ENCODE measurements around the gene IL10RB. TPM values are rescaled to one million over a fixed set of nuclear protein-coding genes. Genes with fewer than 3 reads are reported as not detected.

The IL10RB gene
- total and polyA plus RNA-seq, 4 donors: 26.7 to 89.1 (median 42.9) TPM

GRCh38 chr21:33255404-33255803, 10.8 kb upstream of the IL10RB start:
- 42 to 94% methylated on average over 1 of the region's 1 CpG for WGBS, 2 donors
- no peak for ATAC-seq (ENCODE audit: insufficient read depth, low FRiP score)
- Histone ChIP-seq H3K9me3 (ENCODE audit: control insufficient read depth in 4 of 4, insufficient read depth in 3 of 4, low read length in 3 of 4) (no peaks in the 10 kb centered on the region), H3K9ac (ENCODE audit: insufficient read depth in 1 of 2, low read length in 2 of 2) (no peak overlapping the region), H3K36me3 (ENCODE audit: control insufficient read depth in 4 of 4, insufficient read depth in 4 of 4, low read length in 4 of 4) (peaks cover 16 to 33% (median 20%) of the 10 kb centered on the region in 4 donors), H3K4me1 (ENCODE audit: control insufficient read depth in 5 of 5, insufficient read depth in 5 of 5, low read length in 5 of 5) (no peaks in the 10 kb centered on the region), H3K4me3 (no peak overlapping the region), H3K27me3 (ENCODE audit: control insufficient read depth in 3 of 3, insufficient read depth in 3 of 3, low read length in 2 of 3) (no peaks in the 10 kb centered on the region), H3K27ac (ENCODE audit: low read depth in 1 of 2, low read length in 1 of 2) (no peak overlapping the region)
- DNase-seq: no peak
- TF ChIP-seq, protein P1, sequence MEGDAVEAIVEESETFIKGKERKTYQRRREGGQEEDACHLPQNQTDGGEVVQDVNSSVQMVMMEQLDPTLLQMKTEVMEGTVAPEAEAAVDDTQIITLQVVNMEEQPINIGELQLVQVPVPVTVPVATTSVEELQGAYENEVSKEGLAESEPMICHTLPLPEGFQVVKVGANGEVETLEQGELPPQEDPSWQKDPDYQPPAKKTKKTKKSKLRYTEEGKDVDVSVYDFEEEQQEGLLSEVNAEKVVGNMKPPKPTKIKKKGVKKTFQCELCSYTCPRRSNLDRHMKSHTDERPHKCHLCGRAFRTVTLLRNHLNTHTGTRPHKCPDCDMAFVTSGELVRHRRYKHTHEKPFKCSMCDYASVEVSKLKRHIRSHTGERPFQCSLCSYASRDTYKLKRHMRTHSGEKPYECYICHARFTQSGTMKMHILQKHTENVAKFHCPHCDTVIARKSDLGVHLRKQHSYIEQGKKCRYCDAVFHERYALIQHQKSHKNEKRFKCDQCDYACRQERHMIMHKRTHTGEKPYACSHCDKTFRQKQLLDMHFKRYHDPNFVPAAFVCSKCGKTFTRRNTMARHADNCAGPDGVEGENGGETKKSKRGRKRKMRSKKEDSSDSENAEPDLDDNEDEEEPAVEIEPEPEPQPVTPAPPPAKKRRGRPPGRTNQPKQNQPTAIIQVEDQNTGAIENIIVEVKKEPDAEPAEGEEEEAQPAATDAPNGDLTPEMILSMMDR (IDR thresholded peaks at IDR 0.05; ENCODE audit: control extremely low read depth, extremely low read depth): no peak

DNA sequence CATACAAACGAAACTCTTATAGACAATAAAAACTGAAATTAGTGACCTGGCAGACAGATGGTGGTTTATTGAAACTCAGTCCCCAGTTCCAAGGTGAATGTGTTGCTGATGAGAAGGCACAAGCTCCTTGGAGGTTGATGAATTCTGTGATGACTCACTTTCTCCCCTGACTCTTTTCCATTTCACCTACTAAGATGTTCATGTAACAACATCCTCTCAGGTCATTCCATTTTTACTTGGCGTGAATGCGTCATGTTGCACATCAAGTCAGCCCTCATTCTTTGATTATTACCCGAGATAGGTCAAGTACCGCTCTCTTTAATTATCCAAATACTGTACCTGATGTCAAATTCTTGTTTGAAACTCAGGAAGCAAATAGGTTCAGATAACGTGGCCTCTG, 10.1 kb upstream of the IL10RB start:
- no peaks in the 10 kb centered on the region for H3K9me3 ChIP-seq (ENCODE audit: control insufficient read depth in 4 of 4, insufficient read depth in 3 of 4, low read length in 3 of 4)
- no peaks in the 10 kb centered on the region for H3K27me3 ChIP-seq (ENCODE audit: control insufficient read depth in 3 of 3, insufficient read depth in 3 of 3, low read length in 2 of 3)
- H3K4me3 ChIP-seq: no peak overlapping the region
- 82 to 89% methylated on average over 6 of the region's 6 CpGs for WGBS, 2 donors
- H3K4me1 ChIP-seq (ENCODE audit: control insufficient read depth in 5 of 5, insufficient read depth in 5 of 5, low read length in 5 of 5): no peaks in the 10 kb centered on the region
- H3K27ac ChIP-seq (ENCODE audit: low read depth in 1 of 2, low read length in 1 of 2): no peak overlapping the region
- H3K9ac ChIP-seq (ENCODE audit: insufficient read depth in 1 of 2, low read length in 2 of 2): no peak overlapping the region
- no peak for ATAC-seq (ENCODE audit: insufficient read depth, low FRiP score)
- TF ChIP-seq, protein P1 (IDR thresholded peaks at IDR 0.05; ENCODE audit: control extremely low read depth, extremely low read depth): no peak
- DNase-seq: no peak
- peaks cover 16 to 31% (median 20%) of the 10 kb centered on the region in 4 donors for H3K36me3 ChIP-seq (ENCODE audit: control insufficient read depth in 4 of 4, insufficient read depth in 4 of 4, low read length in 4 of 4)

GRCh38 chr21:33257094-33257803, 8.9 kb upstream of the IL10RB start:
- H3K36me3 ChIP-seq (ENCODE audit: control insufficient read depth in 4 of 4, insufficient read depth in 4 of 4, low read length in 4 of 4): peaks cover 9 to 31% (median 18%) of the 10 kb centered on the region in 4 donors
- H3K9me3 ChIP-seq (ENCODE audit: control insufficient read depth in 4 of 4, insufficient read depth in 3 of 4, low read length in 3 of 4): no peaks in the 10 kb centered on the region
- H3K27me3 ChIP-seq (ENCODE audit: control insufficient read depth in 3 of 3, insufficient read depth in 3 of 3, low read length in 2 of 3): no peaks in the 10 kb centered on the region
- no peak overlapping the region for H3K9ac ChIP-seq (ENCODE audit: insufficient read depth in 1 of 2, low read length in 2 of 2)
- H3K27ac ChIP-seq (ENCODE audit: low read depth in 1 of 2, low read length in 1 of 2): no peak overlapping the region
- no peak overlapping the region for H3K4me3 ChIP-seq
- no peaks in the 10 kb centered on the region for H3K4me1 ChIP-seq (ENCODE audit: control insufficient read depth in 5 of 5, insufficient read depth in 5 of 5, low read length in 5 of 5)
- DNase-seq (no peak), ATAC-seq (ENCODE audit: insufficient read depth, low FRiP score) (no peak)
- TF ChIP-seq, protein P1 (IDR thresholded peaks at IDR 0.05; ENCODE audit: control extremely low read depth, extremely low read depth): no peak
- WGBS, 2 donors: 84 to 93% methylated on average over 18 of the region's 18 CpGs
